Gastroesophageal sphincter (tissue), 4 donors: Measurements from ENCODE around the gene KNOP1. TPM values are rescaled to one million over a fixed set of nuclear protein-coding genes. Genes with fewer than 3 reads are reported as not detected.
"Not testable (repeated sequence)": the region's sequence is repeated elsewhere in the genome, so short reads cannot be mapped to it uniquely, and the experiment has no call there.

ENCODE experiments used
- ATAC-seq: fragments of 150-250 bp; one replicate; pipeline ENCODE4 v1.9.1; 2016; ENCODE audit warnings: mild to moderate bottlenecking, moderate library complexity
- H3K27ac ChIP-seq, 4 donors: fragments of 200-600 bp; sonication (generic) in 3 of 4; 1 replicate in 3 of 4; 2 replicates in 1 of 4; pipeline ENCODE4 v1.5.1; 2016 to 2019
- H3K27me3 ChIP-seq: fragments of 200-600 bp; sonication (generic); one replicate; pipeline ENCODE4 v1.5.1; 2019
- H3K36me3 ChIP-seq, 2 donors: fragments of 200-600 bp; sonication (generic); one replicate each; pipeline ENCODE4 v1.5.1; 2019; ENCODE audit warnings: control low read depth in 1 of 2
- H3K4me1 ChIP-seq, 3 donors: fragments of 200-600 bp; sonication (generic); 1 replicate in 2 of 3; 2 replicates in 1 of 3; pipeline ENCODE4 v1.5.1; 2016 to 2019; ENCODE audit warnings: control low read depth in 2 of 3
- H3K4me3 ChIP-seq, 2 donors: fragments of 200-600 bp; sonication (generic); one replicate each; pipeline ENCODE4 v1.5.1; 2019; ENCODE audit warnings: mild to moderate bottlenecking in 1 of 2, moderate library complexity in 1 of 2
- H3K9me3 ChIP-seq, 3 donors: fragments of 200-600 bp; sonication (generic); one replicate each; pipeline ENCODE4 v1.5.1; 2017 to 2019; ENCODE audit warnings: control low read depth in 2 of 3
- CTCF ChIP-seq, 4 experiments: fragments of 200-600 bp in 2 of 4; fragments of 450-650 bp in 2 of 4; sonication (generic) in 1 of 4; IDR thresholded peaks; one replicate each; pipeline ENCODE4 v1.5.1; 2017 to 2019; ENCODE audit warnings: antibody characterized with exemption in 4 of 4, mild to moderate bottlenecking in 2 of 4, moderate library complexity in 2 of 4
- EP300 ChIP-seq: sonication (generic); formaldehyde crosslinking; IDR thresholded peaks from one replicate; pipeline ENCODE4 v1.6.1; 2017; ENCODE audit warnings: antibody characterized with exemption, mild to moderate bottlenecking
- POLR2A ChIP-seq, 2 donors: fragments of 450-650 bp; IDR thresholded peaks; one replicate each; pipeline ENCODE4 v1.6.1; 2017; ENCODE audit warnings: antibody characterized with exemption in 2 of 2, mild to moderate bottlenecking in 2 of 2, moderate library complexity in 1 of 2
- POLR2AphosphoS5 ChIP-seq: sonication (generic); formaldehyde crosslinking; IDR thresholded peaks from one replicate; pipeline ENCODE4 v1.6.1; 2017; ENCODE audit warnings: antibody characterized with exemption
- WGBS, 2 donors: methylation state at CpG; one replicate each; pipeline ENCODE4 v1.1.5; 2018; ENCODE audit warnings: low coverage in 1 of 2; 5-methylcytosine and 5-hydroxymethylcytosine counted together
- total RNA-seq, 4 donors: library from RNA; depleted of rRNA; stranded (reverse); fragments of >200 nt; gene quantifications; one replicate each; pipeline ENCODE4 v1.1.0, GENCODE V29; 2016

Gene KNOP1
- total RNA-seq, 4 donors from 2014 or later = 6.9 to 14.5 (median 11.9) TPM

- H3K4me3 ChIP-seq = no peak overlapping the region
- H3K27me3 ChIP-seq = no peaks in the 10 kb centered on the region
- H3K4me1 ChIP-seq = peaks cover 0 to 22% (median 6%) of the 10 kb centered on the region in 3 donors
- H3K9me3 ChIP-seq = no peaks in the 10 kb centered on the region
- 81 to 82% methylated on average over 7 to 11 of the region's 11 CpGs for WGBS, 2 donors
- no peaks in the 10 kb centered on the region for H3K36me3 ChIP-seq
- no peak overlapping the region for H3K27ac ChIP-seq
- no peak for TF ChIP-seq CTCF (IDR thresholded peaks at IDR 0.05)
- no peak for TF ChIP-seq POLR2A (IDR thresholded peaks at IDR 0.05)
- no peak for TF ChIP-seq POLR2AphosphoS5
- TF ChIP-seq EP300 = no peak
- no peak for ATAC-seq
Observed at GRCh38 chr16:19722269-19722952, 4.4 kb upstream of the KNOP1 start.

- TF ChIP-seq POLR2A (IDR thresholded peaks at IDR 0.05) (no peak), EP300 (no peak), CTCF (IDR thresholded peaks at IDR 0.05) (no peak), POLR2AphosphoS5 (no peak)
- Histone ChIP-seq H3K27ac (peak overlapping the region in 3 of 4 donors; percentile 80 to 91 (median 86)), H3K4me1 (peaks cover 0 to 42% (median 10%) of the 10 kb centered on the region in 3 donors), H3K4me3 (peak overlapping the region; percentile 82 to 86), H3K27me3 (no peaks in the 10 kb centered on the region), H3K36me3 (peaks cover 0 to 12% of the 10 kb centered on the region in 2 donors), H3K9me3 (no peaks in the 10 kb centered on the region)
- 4% methylated on average over 5 to 10 of the region's 21 CpGs for WGBS, 2 donors
- no peak for ATAC-seq
Observed at GRCh38 chr16:19718624-19718965, 568 bp upstream of the KNOP1 start.

- H3K4me3 ChIP-seq = peak overlapping the region; percentile 82 to 86
- TF ChIP-seq CTCF (IDR thresholded peaks at IDR 0.05) (no peak), POLR2AphosphoS5 (no peak), POLR2A (IDR thresholded peaks at IDR 0.05) (no peak), EP300 (no peak)
- H3K27me3 ChIP-seq = no peaks in the 10 kb centered on the region
- H3K36me3 ChIP-seq = peaks cover 0 to 25% of the 10 kb centered on the region in 2 donors
- 0% methylated on average over 8 to 10 of the region's 10 CpGs for WGBS, 2 donors
- peak overlapping the region; percentile 67 to 91 (median 83) for H3K27ac ChIP-seq
- no peaks in the 10 kb centered on the region for H3K9me3 ChIP-seq
- ATAC-seq = no peak
- peaks cover 0 to 42% (median 10%) of the 10 kb centered on the region in 3 donors for H3K4me1 ChIP-seq
Observed at GRCh38 chr16:19717314-19717713, 713 bp downstream of the KNOP1 start.

- peaks cover 0 to 31% of the 10 kb centered on the region in 2 donors for H3K36me3 ChIP-seq
- not testable (repeated sequence) for H3K27me3 ChIP-seq, H3K9me3 ChIP-seq, ATAC-seq
- peaks cover 0 to 42% (median 10%) of the 10 kb centered on the region in 3 donors for H3K4me1 ChIP-seq
- 25 to 33% methylated on average over 9 of the region's 11 CpGs for WGBS, 2 donors
- peak overlapping the region in 2 of 4 donors; percentile 80 to 91 for H3K27ac ChIP-seq
- H3K4me3 ChIP-seq = peak overlapping the region; percentile 82 to 86
Observed at GRCh38 chr16:19716728-19717127, 1.3 kb downstream of the KNOP1 start.

GRCh38 chr16:19716183-19716582, 1.8 kb downstream of the KNOP1 start:
- no peak for ATAC-seq
- peak overlapping the region in 1 of 2 donors; percentile 86 for H3K4me3 ChIP-seq
- TF ChIP-seq POLR2A (IDR thresholded peaks at IDR 0.05) = no peak
- no peak for TF ChIP-seq EP300
- TF ChIP-seq POLR2AphosphoS5 = no peak
- TF ChIP-seq CTCF (IDR thresholded peaks at IDR 0.05) = no peak
- H3K9me3 ChIP-seq = no peaks in the 10 kb centered on the region
- H3K36me3 ChIP-seq = peaks cover 0 to 36% of the 10 kb centered on the region in 2 donors
- WGBS, 2 donors = 79 to 100% methylated on average over 1 of the region's 1 CpG
- peaks cover 0 to 42% (median 10%) of the 10 kb centered on the region in 3 donors for H3K4me1 ChIP-seq
- H3K27me3 ChIP-seq = no peaks in the 10 kb centered on the region
- H3K27ac ChIP-seq = no peak overlapping the region
